SK-N-SH treated with all-trans-retinoic acid at 6 μM for 48 hours (cell line): ENCODE measurements around the gene ALG12.

ENCODE experiments used
- ATAC-seq: fragments of 200-7000 bp; cut with Tn5 transposase; 3 replicates; pipeline ENCODE4 v1.9.1; 2020; ENCODE audit warnings: mild to moderate bottlenecking, moderate library complexity
- ARNTL ChIP-seq: fragments of 450-650 bp; formaldehyde crosslinking; IDR thresholded peaks from 2 replicates; pipeline ENCODE4 v1.5.0; 2020; ENCODE audit warnings: low read depth, mild to moderate bottlenecking, moderate library complexity, borderline replicate concordance
- BACH2 ChIP-seq: fragments of 250-450 bp; sonication (Bioruptor Pico); IDR thresholded peaks from 2 replicates; pipeline ENCODE4 v1.9.0; 2021; ENCODE audit warnings: mild to moderate bottlenecking, borderline replicate concordance
- CSDC2 ChIP-seq: fragments of 250-450 bp; sonication (Bioruptor Pico); IDR thresholded peaks from 2 replicates; pipeline ENCODE4 v1.5.0; 2020; ENCODE audit warnings: mild to moderate bottlenecking, moderate library complexity
- ESRRG ChIP-seq: fragments of 250-450 bp; sonication (Bioruptor Pico); IDR thresholded peaks from 2 replicates; pipeline ENCODE4 v1.6.1; 2021; ENCODE audit warnings: mild to moderate bottlenecking
- GLIS3 ChIP-seq: fragments of 250-450 bp; sonication (Bioruptor Pico); IDR thresholded peaks from 2 replicates; pipeline ENCODE4 v1.5.0; 2020; ENCODE audit warnings: mild to moderate bottlenecking, moderate library complexity
- ISL1 ChIP-seq: fragments of 250-450 bp; sonication (Bioruptor Pico); IDR thresholded peaks from 2 replicates; pipeline ENCODE4 v2.1.2; 2022; ENCODE audit warnings: mild to moderate bottlenecking, moderate library complexity
- OSR1 ChIP-seq: fragments of 250-450 bp; sonication (Bioruptor Pico); IDR thresholded peaks from 2 replicates; pipeline ENCODE4 v1.8.0; 2022; ENCODE audit warnings: moderate library complexity, mild to moderate bottlenecking, inconsistent platforms
- PPARA ChIP-seq: fragments of 250-450 bp; sonication (Bioruptor Pico); IDR thresholded peaks from 2 replicates; pipeline ENCODE4 v1.5.0; 2020; ENCODE audit warnings: mild to moderate bottlenecking, borderline replicate concordance
- SNAI2 ChIP-seq: fragments of 250-450 bp; sonication (Bioruptor Pico); IDR thresholded peaks from 2 replicates; pipeline ENCODE4 v1.5.0; 2020; ENCODE audit warnings: mild to moderate bottlenecking, moderate library complexity
- TCF4 ChIP-seq: fragments of 250-450 bp; sonication (Bioruptor Pico); IDR thresholded peaks from 2 replicates; pipeline ENCODE4 v1.8.0; 2021; ENCODE audit warnings: mild to moderate bottlenecking, moderate library complexity, borderline replicate concordance
- TOX ChIP-seq: fragments of 250-450 bp; sonication (Bioruptor Pico); IDR thresholded peaks from 2 replicates; pipeline ENCODE4 v1.8.0; 2021; ENCODE audit warnings: mild to moderate bottlenecking, moderate library complexity, borderline replicate concordance
- ZC3H10 ChIP-seq: fragments of 250-450 bp; sonication (Bioruptor Pico); IDR thresholded peaks from 2 replicates; pipeline ENCODE4 v1.5.1; 2021; ENCODE audit warnings: mild to moderate bottlenecking, moderate library complexity
- ZFP3 ChIP-seq: fragments of 250-450 bp; sonication (Bioruptor Pico); IDR thresholded peaks from 2 replicates; pipeline ENCODE4 v1.5.0; 2020; ENCODE audit warnings: mild to moderate bottlenecking, moderate library complexity
- ZFP30 ChIP-seq: fragments of 450-650 bp; formaldehyde crosslinking; IDR thresholded peaks from 2 replicates; pipeline ENCODE4 v1.5.0; 2022; ENCODE audit warnings: mild to moderate bottlenecking, moderate library complexity
- ZNF565 ChIP-seq: fragments of 450-650 bp; formaldehyde crosslinking; conservative IDR thresholded peaks from 2 replicates; pipeline ENCODE4 v1.5.0; 2020; ENCODE audit warnings: low read depth, mild to moderate bottlenecking, moderate library complexity
- ZNF70 ChIP-seq: fragments of 450-650 bp; formaldehyde crosslinking; IDR thresholded peaks from 2 replicates; pipeline ENCODE4 v1.5.0; 2020; ENCODE audit warnings: mild to moderate bottlenecking, moderate library complexity
- ZNF8 ChIP-seq: fragments of 450-650 bp; formaldehyde crosslinking; IDR thresholded peaks from 2 replicates; pipeline ENCODE4 v1.5.0; 2020; ENCODE audit warnings: mild to moderate bottlenecking, moderate library complexity
- TF ChIP-seq, protein P1 (sequence below): fragments of 250-450 bp; sonication (Bioruptor Pico); IDR thresholded peaks from 2 replicates; pipeline ENCODE4 v1.5.0; 2020; ENCODE audit warnings: mild to moderate bottlenecking, moderate library complexity
- TF ChIP-seq, protein P2 (sequence below): fragments of 250-450 bp; sonication (Bioruptor Pico); IDR thresholded peaks from 2 replicates; pipeline ENCODE4 v1.5.1; 2021; ENCODE audit warnings: mild to moderate bottlenecking, moderate library complexity
- TF ChIP-seq, protein P3 (sequence below): fragments of 250-450 bp; sonication (Bioruptor Pico); IDR thresholded peaks from 2 replicates; pipeline ENCODE4 v1.8.0; 2021; ENCODE audit warnings: low read depth, mild to moderate bottlenecking, moderate library complexity, borderline replicate concordance
- TF ChIP-seq, protein P4 (sequence below): fragments of 250-450 bp; sonication (Bioruptor Pico); IDR thresholded peaks from 2 replicates; pipeline ENCODE4 v1.8.0; 2020; ENCODE audit warnings: mild to moderate bottlenecking, moderate library complexity, borderline replicate concordance

Gene ALG12

DNA sequence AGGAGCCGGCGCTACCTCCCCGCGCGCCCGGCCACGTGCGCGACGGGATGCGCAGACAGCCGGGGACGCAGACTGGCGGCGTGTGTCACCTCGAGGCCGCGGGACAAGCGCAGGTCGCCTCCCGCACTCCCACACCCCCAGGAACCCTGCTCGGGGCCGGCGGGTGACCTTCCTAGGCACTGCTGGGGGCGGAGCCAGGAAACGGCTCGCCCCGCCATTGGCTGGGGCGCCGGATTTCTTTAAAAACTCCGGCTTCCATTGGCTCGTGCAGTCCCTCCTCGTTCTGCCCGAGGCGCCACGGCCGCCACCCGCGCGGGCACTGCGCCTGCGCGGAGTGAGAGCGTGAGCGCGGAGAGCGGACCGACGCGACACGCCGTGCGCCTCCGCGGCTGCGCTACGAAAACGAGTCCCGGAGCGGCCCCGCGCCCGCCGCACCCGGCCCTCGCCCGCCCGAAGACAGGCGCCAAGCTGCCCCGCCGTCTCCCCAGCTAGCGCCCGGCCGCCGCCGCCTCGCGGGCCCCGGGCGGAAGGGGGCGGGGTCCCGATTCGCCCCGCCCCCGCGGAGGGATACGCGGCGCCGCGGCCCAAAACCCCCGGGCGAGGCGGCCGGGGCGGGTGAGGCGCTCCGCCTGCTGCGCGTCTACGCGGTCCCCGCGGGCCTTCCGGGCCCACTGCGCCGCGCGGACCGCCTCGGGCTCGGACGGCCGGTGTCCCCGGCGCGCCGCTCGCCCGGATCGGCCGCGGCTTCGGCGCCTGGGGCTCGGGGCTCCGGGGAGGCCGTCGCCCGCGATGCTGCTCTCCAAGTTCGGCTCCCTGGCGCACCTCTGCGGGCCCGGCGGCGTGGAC, 42.1 kb upstream of the ALG12 start, which contains the start of gene PIM3:
Gene PIM3 (plus strand): TSS at position 614 of the 846 bp plus-strand sequence. CDS start 176 bp downstream, at position 790.
- ATAC-seq: peak; percentile 92
- TF ChIP-seq ZC3H10 (CRISPR knock-in tag) (0 out of 2 replicates have a peak, but pooled peaks have one; percentile 16), ISL1 (CRISPR knock-in tag) (no peak), PPARA (no peak)
- TF ChIP-seq, all 23 proteins: peak for 1

DNA sequence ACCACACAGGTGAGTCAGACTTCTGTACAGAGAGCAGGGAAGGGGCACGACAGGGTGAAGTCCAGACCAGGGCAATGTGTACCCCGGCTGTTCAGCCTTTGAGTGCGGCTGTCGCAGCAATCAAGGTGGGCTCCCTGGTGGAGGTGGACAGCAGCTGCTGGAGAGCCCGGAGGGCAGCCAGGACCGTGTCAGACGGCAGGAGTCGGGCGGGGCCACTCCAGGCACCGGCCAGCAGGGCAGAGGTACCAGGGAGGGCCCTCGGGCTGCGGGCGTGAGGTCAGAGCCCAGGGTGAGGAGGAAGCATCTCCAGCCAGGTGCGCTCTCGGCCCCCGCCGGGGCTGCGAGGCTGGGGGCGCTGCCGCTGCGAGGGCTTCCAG, 41.5 kb upstream of the ALG12 start:
- TF ChIP-seq, protein P1, sequence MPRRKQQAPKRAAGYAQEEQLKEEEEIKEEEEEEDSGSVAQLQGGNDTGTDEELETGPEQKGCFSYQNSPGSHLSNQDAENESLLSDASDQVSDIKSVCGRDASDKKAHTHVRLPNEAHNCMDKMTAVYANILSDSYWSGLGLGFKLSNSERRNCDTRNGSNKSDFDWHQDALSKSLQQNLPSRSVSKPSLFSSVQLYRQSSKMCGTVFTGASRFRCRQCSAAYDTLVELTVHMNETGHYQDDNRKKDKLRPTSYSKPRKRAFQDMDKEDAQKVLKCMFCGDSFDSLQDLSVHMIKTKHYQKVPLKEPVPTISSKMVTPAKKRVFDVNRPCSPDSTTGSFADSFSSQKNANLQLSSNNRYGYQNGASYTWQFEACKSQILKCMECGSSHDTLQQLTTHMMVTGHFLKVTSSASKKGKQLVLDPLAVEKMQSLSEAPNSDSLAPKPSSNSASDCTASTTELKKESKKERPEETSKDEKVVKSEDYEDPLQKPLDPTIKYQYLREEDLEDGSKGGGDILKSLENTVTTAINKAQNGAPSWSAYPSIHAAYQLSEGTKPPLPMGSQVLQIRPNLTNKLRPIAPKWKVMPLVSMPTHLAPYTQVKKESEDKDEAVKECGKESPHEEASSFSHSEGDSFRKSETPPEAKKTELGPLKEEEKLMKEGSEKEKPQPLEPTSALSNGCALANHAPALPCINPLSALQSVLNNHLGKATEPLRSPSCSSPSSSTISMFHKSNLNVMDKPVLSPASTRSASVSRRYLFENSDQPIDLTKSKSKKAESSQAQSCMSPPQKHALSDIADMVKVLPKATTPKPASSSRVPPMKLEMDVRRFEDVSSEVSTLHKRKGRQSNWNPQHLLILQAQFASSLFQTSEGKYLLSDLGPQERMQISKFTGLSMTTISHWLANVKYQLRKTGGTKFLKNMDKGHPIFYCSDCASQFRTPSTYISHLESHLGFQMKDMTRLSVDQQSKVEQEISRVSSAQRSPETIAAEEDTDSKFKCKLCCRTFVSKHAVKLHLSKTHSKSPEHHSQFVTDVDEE: no peak
- TF ChIP-seq ZNF70: no peak
- TF ChIP-seq SNAI2 (CRISPR knock-in tag): no peak
- no peak for TF ChIP-seq BACH2 (CRISPR knock-in tag)
- TF ChIP-seq ZNF8: no peak
- no peak for TF ChIP-seq PPARA
- TF ChIP-seq, protein P2, sequence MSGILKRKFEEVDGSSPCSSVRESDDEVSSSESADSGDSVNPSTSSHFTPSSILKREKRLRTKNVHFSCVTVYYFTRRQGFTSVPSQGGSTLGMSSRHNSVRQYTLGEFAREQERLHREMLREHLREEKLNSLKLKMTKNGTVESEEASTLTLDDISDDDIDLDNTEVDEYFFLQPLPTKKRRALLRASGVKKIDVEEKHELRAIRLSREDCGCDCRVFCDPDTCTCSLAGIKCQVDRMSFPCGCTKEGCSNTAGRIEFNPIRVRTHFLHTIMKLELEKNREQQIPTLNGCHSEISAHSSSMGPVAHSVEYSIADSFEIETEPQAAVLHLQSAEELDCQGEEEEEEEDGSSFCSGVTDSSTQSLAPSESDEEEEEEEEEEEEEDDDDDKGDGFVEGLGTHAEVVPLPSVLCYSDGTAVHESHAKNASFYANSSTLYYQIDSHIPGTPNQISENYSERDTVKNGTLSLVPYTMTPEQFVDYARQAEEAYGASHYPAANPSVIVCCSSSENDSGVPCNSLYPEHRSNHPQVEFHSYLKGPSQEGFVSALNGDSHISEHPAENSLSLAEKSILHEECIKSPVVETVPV (CRISPR knock-in tag): no peak
- peak; percentile 39 for ATAC-seq

DNA sequence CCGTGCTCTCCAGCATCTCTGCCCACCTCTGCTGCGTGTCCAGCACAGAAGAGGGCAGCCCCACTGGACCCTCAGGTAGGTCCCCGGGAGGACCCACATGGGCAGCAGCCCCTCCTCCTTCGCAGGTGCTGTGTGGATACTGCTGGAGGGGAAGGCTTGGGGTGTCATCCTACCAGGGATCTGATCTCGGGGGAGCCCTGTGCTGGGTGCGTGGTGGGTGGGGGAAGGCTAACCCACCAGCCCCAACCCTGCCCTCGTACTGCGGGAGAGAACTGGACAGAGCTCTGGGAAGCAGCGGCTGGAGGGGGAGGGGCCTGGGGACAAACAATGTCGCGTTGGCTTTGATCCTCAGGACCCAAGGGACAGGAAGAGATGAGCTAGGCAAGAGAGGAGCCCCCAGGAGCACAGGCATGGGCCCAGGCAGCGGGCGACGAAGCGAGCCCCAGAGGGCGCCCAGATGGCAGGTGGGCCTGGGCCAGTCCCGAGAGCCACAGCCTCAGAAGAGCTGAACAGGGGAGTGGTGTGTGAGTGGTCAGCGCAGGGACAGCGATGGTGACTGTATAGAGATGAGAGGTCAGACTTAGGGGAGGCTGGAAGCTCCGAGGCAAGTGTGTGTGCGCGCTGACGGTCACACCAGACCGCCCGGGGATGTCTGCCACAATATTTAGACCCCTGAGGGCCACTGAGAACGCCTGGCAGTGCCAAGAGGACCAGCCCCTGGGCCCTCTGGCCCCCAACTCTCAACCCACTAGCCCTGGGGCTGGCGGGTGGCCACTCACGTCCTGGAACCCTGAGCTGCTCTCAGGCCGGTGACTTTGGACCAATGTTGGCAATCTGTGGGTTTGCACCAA, 40.9 kb upstream of the ALG12 start:
- ATAC-seq: no peak

More for the DNA sequence above, 40.9 kb upstream of the ALG12 start:
- TF ChIP-seq CSDC2 (CRISPR knock-in tag) (no peak), SNAI2 (CRISPR knock-in tag) (no peak), GLIS3 (CRISPR knock-in tag) (no peak), TCF4 (no peak), PPARA (no peak), ISL1 (CRISPR knock-in tag) (no peak), ZFP3 (no peak), ESRRG (CRISPR knock-in tag) (no peak), OSR1 (CRISPR knock-in tag) (no peak), ZNF70 (no peak), TOX (CRISPR knock-in tag) (no peak), ZNF565 (CRISPR knock-in tag) (no peak), ARNTL (no peak), ZFP30 (CRISPR knock-in tag) (no peak), BACH2 (CRISPR knock-in tag) (no peak)
- TF ChIP-seq, protein P2 (CRISPR knock-in tag): no peak
- TF ChIP-seq, protein P3, sequence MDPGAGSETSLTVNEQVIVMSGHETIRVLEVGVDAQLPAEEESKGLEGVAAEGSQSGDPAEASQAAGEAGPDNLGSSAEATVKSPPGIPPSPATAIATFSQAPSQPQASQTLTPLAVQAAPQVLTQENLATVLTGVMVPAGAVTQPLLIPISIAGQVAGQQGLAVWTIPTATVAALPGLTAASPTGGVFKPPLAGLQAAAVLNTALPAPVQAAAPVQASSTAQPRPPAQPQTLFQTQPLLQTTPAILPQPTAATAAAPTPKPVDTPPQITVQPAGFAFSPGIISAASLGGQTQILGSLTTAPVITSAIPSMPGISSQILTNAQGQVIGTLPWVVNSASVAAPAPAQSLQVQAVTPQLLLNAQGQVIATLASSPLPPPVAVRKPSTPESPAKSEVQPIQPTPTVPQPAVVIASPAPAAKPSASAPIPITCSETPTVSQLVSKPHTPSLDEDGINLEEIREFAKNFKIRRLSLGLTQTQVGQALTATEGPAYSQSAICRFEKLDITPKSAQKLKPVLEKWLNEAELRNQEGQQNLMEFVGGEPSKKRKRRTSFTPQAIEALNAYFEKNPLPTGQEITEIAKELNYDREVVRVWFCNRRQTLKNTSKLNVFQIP (CRISPR knock-in tag): no peak
- TF ChIP-seq, protein P4, sequence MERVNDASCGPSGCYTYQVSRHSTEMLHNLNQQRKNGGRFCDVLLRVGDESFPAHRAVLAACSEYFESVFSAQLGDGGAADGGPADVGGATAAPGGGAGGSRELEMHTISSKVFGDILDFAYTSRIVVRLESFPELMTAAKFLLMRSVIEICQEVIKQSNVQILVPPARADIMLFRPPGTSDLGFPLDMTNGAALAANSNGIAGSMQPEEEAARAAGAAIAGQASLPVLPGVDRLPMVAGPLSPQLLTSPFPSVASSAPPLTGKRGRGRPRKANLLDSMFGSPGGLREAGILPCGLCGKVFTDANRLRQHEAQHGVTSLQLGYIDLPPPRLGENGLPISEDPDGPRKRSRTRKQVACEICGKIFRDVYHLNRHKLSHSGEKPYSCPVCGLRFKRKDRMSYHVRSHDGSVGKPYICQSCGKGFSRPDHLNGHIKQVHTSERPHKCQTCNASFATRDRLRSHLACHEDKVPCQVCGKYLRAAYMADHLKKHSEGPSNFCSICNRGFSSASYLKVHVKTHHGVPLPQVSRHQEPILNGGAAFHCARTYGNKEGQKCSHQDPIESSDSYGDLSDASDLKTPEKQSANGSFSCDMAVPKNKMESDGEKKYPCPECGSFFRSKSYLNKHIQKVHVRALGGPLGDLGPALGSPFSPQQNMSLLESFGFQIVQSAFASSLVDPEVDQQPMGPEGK: no peak
- TF ChIP-seq, all 23 proteins: peak for 0
